Measurements from ENCODE around the gene PARD3. TPM values are rescaled to one million over a fixed set of nuclear protein-coding genes. Genes with fewer than 3 reads are reported as not detected.
"Not testable (repeated sequence)": the region's sequence is repeated elsewhere in the genome, so short reads cannot be mapped to it uniquely, and the experiment has no call there.

PARD3 gene
- total RNA-seq, 1 experiment from 2014 or later = 55.3 TPM

- DNase-seq (ENCODE audit: low read depth) = no peak
Measured at GRCh38 chr10:34653530-34653929, 161.6 kb downstream of the PARD3 start.

GRCh38 chr10:34651416-34652195 lies 163.5 kb downstream of the PARD3 start:
- DNase-seq (ENCODE audit: low read depth) = no peak

GRCh38 chr10:34650156-34650555 lies 164.9 kb downstream of the PARD3 start:
- no peak for DNase-seq (ENCODE audit: low read depth)

GRCh38 chr10:34649385-34649784 lies 165.7 kb downstream of the PARD3 start:
- no peak for DNase-seq (ENCODE audit: low read depth)

- no peak for DNase-seq (ENCODE audit: low read depth)
Measured at GRCh38 chr10:34648919-34649318, 166.2 kb downstream of the PARD3 start.

- DNase-seq (ENCODE audit: low read depth) = no peak
Measured at GRCh38 chr10:34647875-34648865, 166.9 kb downstream of the PARD3 start.

DNA sequence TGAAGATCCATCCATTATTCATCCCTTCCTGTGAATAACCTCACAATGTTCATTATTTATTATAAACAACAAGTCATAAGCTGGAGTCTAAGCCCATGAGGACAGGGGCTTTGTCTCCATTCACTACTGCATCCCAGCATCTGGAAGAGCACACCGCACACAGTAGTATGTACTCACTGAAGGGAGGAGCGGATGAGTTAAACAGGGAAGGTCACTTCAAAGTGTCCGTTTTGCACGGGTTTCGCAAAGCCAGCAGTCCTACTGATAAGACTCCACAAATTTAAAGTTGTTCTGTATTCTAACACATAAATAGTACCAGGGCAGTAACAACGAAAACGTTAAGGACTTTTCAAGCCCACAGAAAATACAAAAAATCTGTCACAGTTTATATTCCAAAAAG lies 167.9 kb downstream of the PARD3 start:
- DNase-seq (ENCODE audit: low read depth) = no peak

DNA sequence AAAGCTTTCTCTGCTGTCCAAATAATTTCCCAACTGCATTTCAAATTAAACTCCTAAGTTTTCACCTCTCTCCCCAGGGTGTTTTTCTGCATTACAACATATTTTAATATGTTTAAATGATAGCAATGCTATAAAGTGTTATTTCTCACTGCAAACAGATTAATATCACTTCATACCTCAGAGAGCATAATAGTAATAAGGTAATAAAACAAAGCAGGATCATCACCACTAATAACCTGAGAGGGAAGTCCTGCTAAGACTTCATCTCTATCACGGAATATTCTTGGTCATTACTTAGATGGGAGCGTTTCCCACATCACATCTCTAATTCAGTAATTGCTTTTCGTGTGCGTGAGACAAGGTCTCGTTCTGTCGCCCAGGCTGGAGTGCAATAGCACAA lies 168.8 kb downstream of the PARD3 start:
- no peak for DNase-seq (ENCODE audit: low read depth)

DNA sequence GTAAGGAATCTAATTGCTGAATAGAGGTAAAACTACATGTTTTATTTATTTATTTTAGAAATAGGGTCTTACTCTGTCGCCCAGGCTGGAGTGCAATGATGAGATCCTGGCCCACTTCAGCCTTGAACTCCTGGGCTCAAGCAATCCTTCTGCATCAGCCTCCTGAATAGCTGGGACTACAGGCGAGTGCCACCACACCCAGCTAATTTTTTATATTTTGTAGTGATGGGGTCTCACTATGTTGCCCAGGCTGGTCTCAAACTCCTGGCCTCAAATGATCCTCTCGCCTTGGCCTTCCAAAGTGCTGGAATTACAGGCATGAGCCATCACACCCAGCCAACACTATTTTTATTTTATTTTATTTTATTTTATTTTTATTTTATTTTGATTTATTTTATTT lies 170.3 kb downstream of the PARD3 start:
- not testable (repeated sequence) for DNase-seq (ENCODE audit: low read depth)

DNA sequence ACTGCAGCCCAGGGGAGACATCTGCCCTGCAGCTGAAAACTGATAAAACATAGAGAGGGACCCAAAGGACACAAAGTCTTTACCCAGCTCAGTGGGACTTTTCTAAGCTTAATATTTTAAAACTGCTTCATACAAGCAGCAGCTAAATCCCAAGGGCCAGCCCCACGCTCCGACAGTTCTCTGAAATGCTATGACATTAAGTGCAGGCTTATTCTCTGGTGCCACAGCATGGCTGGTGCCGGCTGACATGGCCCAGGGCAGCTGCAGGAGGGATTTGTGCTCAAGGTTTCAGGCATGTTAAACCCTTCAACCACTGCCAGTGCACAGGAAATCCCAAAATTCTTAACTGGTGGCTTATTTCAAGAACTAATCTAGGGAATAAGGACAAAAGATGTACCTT lies 170.9 kb downstream of the PARD3 start:
- DNase-seq (ENCODE audit: low read depth) = no peak

- no peak for DNase-seq (ENCODE audit: low read depth)
Measured at GRCh38 chr10:34643620-34644019, 171.5 kb downstream of the PARD3 start.

DNA sequence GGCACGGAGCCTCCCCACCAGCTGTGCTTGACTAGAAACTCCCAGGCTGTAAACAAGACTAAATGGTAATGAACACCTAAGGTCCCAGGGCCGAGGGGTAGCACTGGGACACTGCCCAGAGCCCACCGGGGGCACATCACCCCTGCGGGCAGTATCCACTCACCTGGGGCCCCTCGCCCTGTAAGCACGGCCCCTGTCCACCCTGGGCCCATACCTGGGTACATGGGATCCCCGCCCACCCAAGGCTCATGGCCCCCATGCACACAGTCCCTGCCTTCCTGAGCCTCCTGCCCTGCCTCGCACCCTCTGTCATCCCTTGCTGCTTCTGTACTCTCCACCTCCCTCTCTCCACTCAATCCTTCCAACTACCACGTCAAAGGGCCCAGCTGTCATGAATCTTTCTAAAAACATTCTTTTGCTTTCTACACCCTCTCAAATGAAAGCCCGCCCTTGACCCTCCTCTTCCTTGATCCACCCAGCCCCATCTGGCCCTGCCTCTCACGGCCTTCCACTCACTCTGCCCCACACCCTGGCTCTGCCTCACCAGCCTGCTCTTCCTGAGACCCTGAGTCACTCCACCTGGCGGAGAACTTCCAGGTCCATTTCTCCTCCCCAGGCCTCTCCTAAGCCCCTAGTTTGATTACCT lies 173.1 kb downstream of the PARD3 start:
- DNase-seq (ENCODE audit: low read depth) = no peak

- no peak for DNase-seq (ENCODE audit: low read depth)
Measured at GRCh38 chr10:34641147-34641912, 173.8 kb downstream of the PARD3 start.

DNA sequence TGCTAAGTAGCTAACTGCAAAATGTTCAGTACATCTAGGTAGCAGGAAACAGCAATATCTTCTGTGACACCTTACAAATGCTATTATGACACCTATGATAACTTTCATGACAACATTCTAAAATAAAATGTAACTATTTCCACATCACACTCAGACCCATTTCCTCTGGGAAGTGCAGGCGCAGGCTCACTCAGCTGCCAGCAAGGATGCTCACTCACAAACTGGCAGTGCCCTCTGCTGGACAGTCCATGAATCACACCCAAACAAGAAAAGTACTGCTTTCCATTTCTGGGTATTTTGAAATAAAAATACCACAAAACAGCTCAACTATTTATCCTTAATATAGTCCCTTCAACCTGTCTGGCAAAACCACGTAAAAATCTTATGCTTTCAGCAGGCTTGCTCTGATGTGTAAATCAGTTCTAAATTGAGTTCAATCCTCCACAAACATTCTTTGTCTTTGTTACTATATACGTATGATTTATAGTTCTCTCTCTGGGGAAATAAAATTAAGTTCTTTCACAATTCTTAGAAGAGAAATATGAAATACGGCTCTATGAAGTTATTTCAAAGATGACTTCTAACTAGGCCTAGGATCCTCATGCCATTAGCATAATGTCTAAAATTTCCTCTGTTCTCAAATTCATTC lies 176.6 kb downstream of the PARD3 start:
- peak; percentile 62 for DNase-seq (ENCODE audit: low read depth)

GRCh38 chr10:34637418-34637911 lies 177.6 kb downstream of the PARD3 start:
- peak; percentile 60 for DNase-seq (ENCODE audit: low read depth)

DNA sequence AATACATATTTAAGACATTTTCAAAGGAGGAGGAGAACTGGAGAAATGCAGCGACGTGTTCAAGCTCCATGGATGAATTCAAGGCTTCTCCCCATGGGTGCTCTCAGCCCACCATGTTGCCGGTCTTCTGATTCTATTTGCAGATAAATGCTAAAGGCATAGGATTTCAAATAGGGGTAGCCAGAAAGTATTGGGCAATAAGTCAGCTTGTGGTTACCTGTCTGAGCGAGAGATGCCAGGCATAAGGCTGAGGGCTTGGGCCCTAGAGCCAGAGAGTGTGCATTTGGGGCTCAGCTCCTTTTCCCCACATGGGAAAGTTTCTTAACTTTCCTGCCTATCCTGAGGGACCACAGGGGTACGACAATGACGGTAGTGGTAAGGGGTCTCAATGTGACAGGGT lies 180.0 kb downstream of the PARD3 start:
- DNase-seq (ENCODE audit: low read depth) = no peak

- DNase-seq (ENCODE audit: low read depth) = no peak
Measured at GRCh38 chr10:34633374-34633773, 181.7 kb downstream of the PARD3 start.

DNA sequence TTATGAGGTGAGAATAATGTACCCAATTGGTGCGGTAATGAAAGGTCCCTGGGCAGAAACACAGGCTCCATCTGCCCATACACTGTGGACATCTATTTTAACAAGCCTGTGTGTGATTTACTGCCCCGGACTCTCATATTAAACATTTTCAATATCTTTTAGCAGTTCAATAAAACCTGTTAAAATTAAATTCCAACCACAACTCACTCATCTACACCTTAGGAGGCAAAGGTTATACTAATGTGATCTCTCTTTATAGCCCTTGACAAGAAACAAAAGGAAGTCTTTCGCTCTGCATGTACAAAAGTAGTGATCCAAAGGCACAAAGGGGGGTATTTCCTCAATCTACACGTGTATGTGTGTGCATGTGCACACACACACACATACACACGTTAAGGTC lies 186.0 kb downstream of the PARD3 start:
- no peak for DNase-seq (ENCODE audit: low read depth)

- no peak for DNase-seq (ENCODE audit: low read depth)
Measured at GRCh38 chr10:34628174-34628796, 186.8 kb downstream of the PARD3 start.

DNA sequence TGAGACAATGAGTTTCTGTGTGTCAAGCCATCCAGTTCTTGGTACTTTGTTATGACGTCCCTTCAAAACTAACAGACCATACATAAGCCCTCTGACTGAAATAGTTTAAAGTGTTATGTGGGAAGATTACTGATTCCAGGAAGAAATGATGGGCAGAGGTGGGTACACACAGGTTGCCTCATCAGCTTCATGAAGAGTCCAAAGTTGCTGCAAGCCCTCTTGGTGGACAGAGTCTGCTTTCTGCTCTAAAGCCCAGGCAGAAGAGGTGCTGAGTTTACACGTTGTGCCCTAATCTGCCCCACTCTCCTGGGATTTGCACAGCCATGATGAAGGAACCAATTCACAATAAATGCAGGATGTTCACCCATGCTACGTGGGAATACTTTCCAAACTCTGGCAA lies 187.4 kb downstream of the PARD3 start:
- DNase-seq (ENCODE audit: low read depth) = no peak

Data from HT1080 (cell line).